A549 (cell line): ENCODE data around the gene ANKRD13D. TPM values are rescaled to one million over a fixed set of nuclear protein-coding genes. Genes with fewer than 3 reads are reported as not detected.

ENCODE experiments used
- ATAC-seq, 2 experiments: fragments of 200-7000 bp in 1 of 2; fragments of >200 bp in 1 of 2; cut with Nextera tagmentation in 1 of 2; cut with Tn5 transposase in 1 of 2; 3 replicates each; pipeline versions ENCODE4 v1.8.0 to v1.9.1; 2018 to 2020; ENCODE audit warnings: mild to moderate bottlenecking in 1 of 2, moderate library complexity in 1 of 2
- CTCF ChIA-PET: fragments of 300-600 bp; sonication (Branson Sonifier 250); formaldehyde crosslinking; extraction: SDS; loops from one replicate; lab custom pipeline; 2021; ENCODE audit warnings: antibody characterized with exemption, inconsistent platforms; lab: Yijun Ruan, JAX
- POLR2A ChIA-PET: fragments of 350-600 bp; formaldehyde crosslinking; extraction: SDS; loops from one replicate; lab custom pipeline; 2021; ENCODE audit warnings: antibody characterized with exemption, inconsistent platforms; lab: Yijun Ruan, JAX
- DNase-seq, 2 experiments: peaks; one replicate each; pipeline versions ENCODE4 v3.0.0 to v3.0.0-alpha.2; 2011 to 2016; ENCODE audit warnings: low read depth in 1 of 2, low spot score in 1 of 2
- FAIRE-seq: peaks from 2 replicates; lab custom pipeline; 2011; peaks lifted over from hg19 to GRCh38; lab: Jason Lieb, UNC
- H3K27ac ChIP-seq, 2 experiments: fragments of >200 bp; sonication (Bioruptor Twin); formaldehyde crosslinking; 3 replicates each; pipeline ENCODE4 v1.5.1; 2016 to 2017
- H3K4me1 ChIP-seq: fragments of >200 bp; sonication (Bioruptor Twin); formaldehyde crosslinking; 3 replicates; pipeline ENCODE4 v1.6.1; 2016
- H3K4me2 ChIP-seq: fragments of >200 bp; sonication (Bioruptor Twin); formaldehyde crosslinking; 3 replicates; pipeline ENCODE4 v1.6.1; 2016
- H3K4me3 ChIP-seq: fragments of >200 bp; sonication (Bioruptor Twin); formaldehyde crosslinking; 3 replicates; pipeline ENCODE4 v1.5.1; 2016
- H3K9me3 ChIP-seq: fragments of >200 bp; sonication (Bioruptor Twin); formaldehyde crosslinking; 3 replicates; pipeline ENCODE4 v1.6.1; 2016
- CBX2 ChIP-seq: fragments of 200-600 bp; sonication (generic); IDR thresholded peaks from 2 replicates; pipeline ENCODE4 v1.6.1; 2016; ENCODE audit warnings: low read depth, mild to moderate bottlenecking, borderline replicate concordance
- EHMT2 ChIP-seq: fragments of 200-600 bp; sonication (generic); IDR thresholded peaks from 2 replicates; pipeline ENCODE4 v1.6.1; 2016; ENCODE audit warnings: antibody characterized with exemption, low read depth, mild to moderate bottlenecking, moderate library complexity
- GATA3 ChIP-seq: IDR thresholded peaks from 2 replicates; pipeline ENCODE4 v1.6.1; 2012; ENCODE audit warnings: borderline replicate concordance
- HDAC2 ChIP-seq: fragments of 200-600 bp; sonication (generic); IDR thresholded peaks from 2 replicates; pipeline ENCODE4 v1.6.1; 2016
- HOXA7 ChIP-seq: fragments of 250-450 bp; sonication (Bioruptor Pico); IDR thresholded peaks from 2 replicates; pipeline ENCODE4 v1.5.0; 2020; ENCODE audit warnings: mild to moderate bottlenecking, moderate library complexity
- JUN ChIP-seq, 2 experiments: fragments of >200 bp; sonication (Bioruptor Twin); formaldehyde crosslinking; IDR thresholded peaks; 2 replicates in 1 of 2; 3 replicates in 1 of 2; pipeline ENCODE4 v1.6.1; 2016 to 2017
- JUNB ChIP-seq: fragments of >200 bp; sonication (Bioruptor Twin); formaldehyde crosslinking; IDR thresholded peaks from 2 replicates; pipeline ENCODE4 v1.6.1; 2016
- MAFK ChIP-seq: fragments of 450-650 bp; IDR thresholded peaks from 2 replicates; pipeline ENCODE4 v1.6.1; 2014; ENCODE audit not compliant: partially characterized antibody
- MAZ ChIP-seq: fragments of 150-350 bp; IDR thresholded peaks from 2 replicates; pipeline ENCODE4 v1.6.1; 2014; ENCODE audit warnings: antibody characterized with exemption, low read depth, low read length, borderline replicate concordance
- RAD21 ChIP-seq, 2 experiments: fragments of >200 bp in 1 of 2; sonication (Bioruptor Twin) in 1 of 2; formaldehyde crosslinking in 1 of 2; IDR thresholded peaks in 1 of 2; conservative IDR thresholded peaks in 1 of 2; 2 replicates in 1 of 2; 3 replicates in 1 of 2; pipeline ENCODE4 v1.6.1; 2012 to 2018; ENCODE audit warnings: inconsistent platforms in 1 of 2
- RARB ChIP-seq: fragments of 250-450 bp; sonication (Bioruptor Pico); IDR thresholded peaks from 2 replicates; pipeline ENCODE4 v1.8.0; 2021; ENCODE audit warnings: mild to moderate bottlenecking, moderate library complexity
- RCOR1 ChIP-seq: fragments of 150-350 bp; IDR thresholded peaks from 2 replicates; pipeline ENCODE4 v1.6.1; 2014; ENCODE audit warnings: antibody characterized with exemption, low read length, low read depth
- SMC3 ChIP-seq: fragments of >200 bp; sonication (Bioruptor Twin); formaldehyde crosslinking; IDR thresholded peaks from 3 replicates; pipeline ENCODE4 v1.6.1; 2018; ENCODE audit warnings: inconsistent platforms
- TP53 ChIP-seq: fragments of 250-450 bp; sonication (Bioruptor Pico); IDR thresholded peaks from 2 replicates; pipeline ENCODE4 v1.5.0; 2021; ENCODE audit warnings: mild to moderate bottlenecking, moderate library complexity
- WGBS: methylation state at CpG from one replicate; pipeline ENCODE4 v1.1.6; 2017; ENCODE audit errors: missing lambda C conversion rate; 5-methylcytosine and 5-hydroxymethylcytosine counted together
- polyA plus RNA-seq, 4 experiments: library from polyadenylated mRNA; depleted of rRNA in 3 of 4; stranded (reverse); fragments of >200 nt; fragmentation: RNase III in 1 of 4; extraction: RNeasy Plus Mini Kit Qiagen cat#74134 plus additional on column Dnase treatment in 1 of 4; gene quantifications; 2 replicates in 3 of 4; 3 replicates in 1 of 4; pipeline ENCODE4 v1.2.3, GENCODE V29; 2011 to 2017
- TF ChIP-seq, protein P1 (sequence below): IDR thresholded peaks from 2 replicates; pipeline ENCODE4 v1.6.1; 2012

ANKRD13D gene
- polyA plus RNA-seq, 2 of the 4 experiments (the other 2 are of a cell fraction), result 17.0 to 24.2 TPM

GRCh38 chr11:67285541-67286498 is 3.3 kb upstream of the ANKRD13D start:
- no peak overlapping the region for H3K4me3 ChIP-seq
- ATAC-seq (no peak), DNase-seq (no peak), FAIRE-seq (no peak)
- H3K9me3 ChIP-seq, result no peaks in the 10 kb centered on the region
- ChIA-PET POLR2A (interaction anchor here (1.0 kb wide), 1 partner anchor 19 kb away, joined by 3 read pairs; the partner anchor contains the start of gene GRK2), CTCF (interaction anchor here (0.7 to 1.2 kb wide), 4 partner anchors 16 to 32 kb away, joined by 3 to 4 read pairs (median 4); no protein-coding TSS in a partner anchor)
- H3K4me2 ChIP-seq, result no peak overlapping the region
- peaks cover 19% of the 10 kb centered on the region for H3K4me1 ChIP-seq
- no peak overlapping the region for H3K27ac ChIP-seq
- WGBS, result 91% methylated on average over 24 of the region's 39 CpGs
- TF ChIP-seq, protein P1, sequence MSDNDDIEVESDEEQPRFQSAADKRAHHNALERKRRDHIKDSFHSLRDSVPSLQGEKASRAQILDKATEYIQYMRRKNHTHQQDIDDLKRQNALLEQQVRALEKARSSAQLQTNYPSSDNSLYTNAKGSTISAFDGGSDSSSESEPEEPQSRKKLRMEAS, result no peak
- TF ChIP-seq JUNB (no peak), TP53 (no peak), JUN (IDR thresholded peaks at IDR 0.05) (no peak), MAZ (no peak), CBX2 (no peak), RCOR1 (no peak), RARB (CRISPR knock-in tag) (no peak), MAFK (no peak), SMC3 (no peak), RAD21 (conservative IDR thresholded peaks at IDR 0.05 in 1 of 2, IDR thresholded peaks at IDR 0.05 in 1 of 2) (no peak)
- TF ChIP-seq, all 56 proteins: peak for 0

GRCh38 chr11:67286621-67287333 is 2.3 kb upstream of the ANKRD13D start:
- Histone ChIP-seq H3K4me2 (no peak overlapping the region), H3K4me3 (no peak overlapping the region), H3K9me3 (no peaks in the 10 kb centered on the region), H3K4me1 (peaks cover 19% of the 10 kb centered on the region), H3K27ac (peak overlapping the region in 1 of 2 experiments; percentile 98; a peak in 3 of 6 replicates)
- FAIRE-seq (no peak), DNase-seq (no peak), ATAC-seq (no peak)
- 81% methylated on average over 6 of the region's 8 CpGs for WGBS
- TF ChIP-seq JUN (IDR thresholded peaks at IDR 0.05), result 0 out of 5 replicates have a peak, but pooled peaks of 1 of the 2 experiments have one; percentile 22
- no peak for TF ChIP-seq EHMT2
- TF ChIP-seq GATA3, result no peak
- ChIA-PET POLR2A (interaction anchor here (1.0 kb wide), 1 partner anchor 20 kb away, joined by 3 read pairs; the partner anchor contains the start of gene GRK2), CTCF (interaction anchor here (0.7 to 1.2 kb wide), 5 partner anchors 20 to 233 kb away, joined by 3 to 4 read pairs (median 4); no protein-coding TSS in a partner anchor)

GRCh38 chr11:67287355-67288197 is 1.5 kb upstream of the ANKRD13D start:
- peak overlapping the region; percentile 68 for H3K4me2 ChIP-seq
- TF ChIP-seq MAFK (no peak), HDAC2 (no peak), HOXA7 (no peak), EHMT2 (no peak), CBX2 (no peak)
- DNase-seq (no peak), ATAC-seq (peak in 1 of 2 experiments; percentile 1; a peak in 3 of 6 replicates), FAIRE-seq (no peak)
- ChIA-PET POLR2A (interaction anchor here (1.0 to 2.9 kb wide), 14 partner anchors 8 to 443 kb away, joined by 3 to 13 read pairs (median 4); partner anchors contain the start of genes GRK2, KDM2A and SSH3), CTCF (interaction anchor here (0.6 to 3.4 kb wide), 11 partner anchors 8 to 233 kb away, joined by 3 to 19 read pairs (median 3); no protein-coding TSS in a partner anchor)
- H3K9me3 ChIP-seq, result no peaks in the 10 kb centered on the region
- peak overlapping the region; percentile 95 to 98 for H3K27ac ChIP-seq
- peaks cover 19% of the 10 kb centered on the region for H3K4me1 ChIP-seq
- WGBS, result 91% methylated on average over 14 of the region's 14 CpGs
- peak overlapping the region; percentile 65 for H3K4me3 ChIP-seq
